Body of pancreas (tissue), 4 donors: ENCODE measurements around the gene ZFP14.
"Not testable (repeated sequence)": the region's sequence is repeated elsewhere in the genome, so short reads cannot be mapped to it uniquely, and the experiment has no call there.

Source experiments
- CTCF ChIP-seq, 7 experiments: fragments of 450-650 bp in 4 of 7; fragments of 200-600 bp in 3 of 7; sonication (generic) in 3 of 7; IDR thresholded peaks; one replicate each; pipeline ENCODE4 v1.5.1; 2016 to 2019; ENCODE audit warnings: antibody characterized with exemption in 7 of 7
- POLR2A ChIP-seq, 3 donors: fragments of 450-650 bp; IDR thresholded peaks; one replicate each; pipeline ENCODE4 v1.6.1; 2016; ENCODE audit warnings: antibody characterized with exemption in 3 of 3, mild to moderate bottlenecking in 2 of 3

- TF ChIP-seq POLR2A, CTCF (IDR thresholded peaks at IDR 0.05): not testable (repeated sequence)
Measured at GRCh38 chr19:36315164-36315563, 63.8 kb downstream of the ZFP14 start.
